Tibial nerve (tissue), 4 donors: ENCODE measurements around the gene NENF.

Experiments
- EP300 ChIP-seq, 2 donors: sonication (generic); formaldehyde crosslinking; IDR thresholded peaks; one replicate each; pipeline ENCODE4 v1.6.1; 2017; ENCODE audit warnings: antibody characterized with exemption in 2 of 2, mild to moderate bottlenecking in 1 of 2
- POLR2A ChIP-seq, 2 donors: fragments of 450-650 bp; IDR thresholded peaks; one replicate each; pipeline ENCODE4 v1.6.1; 2017; ENCODE audit warnings: antibody characterized with exemption in 2 of 2, mild to moderate bottlenecking in 2 of 2, moderate library complexity in 2 of 2
- TF ChIP-seq, protein P1 (sequence below), 5 experiments: fragments of 200-600 bp in 3 of 5; fragments of 450-650 bp in 2 of 5; sonication (generic) in 3 of 5; IDR thresholded peaks; one replicate each; pipeline ENCODE4 v1.5.1; 2016 to 2019; ENCODE audit warnings: antibody characterized with exemption in 5 of 5, mild to moderate bottlenecking in 3 of 5, moderate library complexity in 2 of 5

DNA sequence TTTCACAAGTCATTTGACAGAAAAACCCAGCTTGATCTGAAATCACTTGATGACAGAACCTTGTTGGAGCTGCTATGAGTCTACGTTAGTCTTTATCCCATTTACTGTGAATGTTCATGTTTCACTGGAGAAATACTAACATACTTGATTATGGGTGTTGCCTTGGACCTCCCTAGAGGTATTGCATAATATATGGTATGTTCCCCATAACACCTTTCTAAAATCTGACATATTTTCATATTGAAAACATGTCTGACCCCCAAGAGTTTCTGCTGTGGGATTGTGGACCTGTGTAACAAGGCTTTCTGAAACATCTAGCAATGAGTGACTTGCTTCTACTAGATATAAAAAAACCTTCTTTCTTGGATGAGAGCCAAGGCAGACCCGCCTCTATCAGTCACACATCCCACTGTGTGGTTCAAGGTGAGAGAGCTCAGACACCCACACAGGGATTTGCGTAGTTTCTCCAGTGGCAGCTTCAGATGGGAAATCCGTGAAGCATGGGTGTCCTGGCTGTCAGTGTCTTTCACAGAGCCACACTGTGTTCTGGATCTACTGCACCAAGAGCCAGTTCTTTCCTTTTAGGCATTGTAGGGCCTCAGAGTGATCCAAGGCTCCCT, 4.6 kb downstream of the NENF start:
- TF ChIP-seq, protein P1, sequence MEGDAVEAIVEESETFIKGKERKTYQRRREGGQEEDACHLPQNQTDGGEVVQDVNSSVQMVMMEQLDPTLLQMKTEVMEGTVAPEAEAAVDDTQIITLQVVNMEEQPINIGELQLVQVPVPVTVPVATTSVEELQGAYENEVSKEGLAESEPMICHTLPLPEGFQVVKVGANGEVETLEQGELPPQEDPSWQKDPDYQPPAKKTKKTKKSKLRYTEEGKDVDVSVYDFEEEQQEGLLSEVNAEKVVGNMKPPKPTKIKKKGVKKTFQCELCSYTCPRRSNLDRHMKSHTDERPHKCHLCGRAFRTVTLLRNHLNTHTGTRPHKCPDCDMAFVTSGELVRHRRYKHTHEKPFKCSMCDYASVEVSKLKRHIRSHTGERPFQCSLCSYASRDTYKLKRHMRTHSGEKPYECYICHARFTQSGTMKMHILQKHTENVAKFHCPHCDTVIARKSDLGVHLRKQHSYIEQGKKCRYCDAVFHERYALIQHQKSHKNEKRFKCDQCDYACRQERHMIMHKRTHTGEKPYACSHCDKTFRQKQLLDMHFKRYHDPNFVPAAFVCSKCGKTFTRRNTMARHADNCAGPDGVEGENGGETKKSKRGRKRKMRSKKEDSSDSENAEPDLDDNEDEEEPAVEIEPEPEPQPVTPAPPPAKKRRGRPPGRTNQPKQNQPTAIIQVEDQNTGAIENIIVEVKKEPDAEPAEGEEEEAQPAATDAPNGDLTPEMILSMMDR (IDR thresholded peaks at IDR 0.05) = no peak
- TF ChIP-seq POLR2A (IDR thresholded peaks at IDR 0.05) (no peak), EP300 (IDR thresholded peaks at IDR 0.05) (no peak)
